NCI-H2029 treated with DMSO at 0.1 percent for 48 hours (cell line): ENCODE data around the gene PTPRN2.
"Not testable (repeated sequence)": the region's sequence is repeated elsewhere in the genome, so short reads cannot be mapped to it uniquely, and the experiment has no call there.

Experiments used
- DNase-seq: peaks from one replicate; lab custom pipeline; 2025; lab: John Stamatoyannopoulos, UW

The PTPRN2 gene

DNA sequence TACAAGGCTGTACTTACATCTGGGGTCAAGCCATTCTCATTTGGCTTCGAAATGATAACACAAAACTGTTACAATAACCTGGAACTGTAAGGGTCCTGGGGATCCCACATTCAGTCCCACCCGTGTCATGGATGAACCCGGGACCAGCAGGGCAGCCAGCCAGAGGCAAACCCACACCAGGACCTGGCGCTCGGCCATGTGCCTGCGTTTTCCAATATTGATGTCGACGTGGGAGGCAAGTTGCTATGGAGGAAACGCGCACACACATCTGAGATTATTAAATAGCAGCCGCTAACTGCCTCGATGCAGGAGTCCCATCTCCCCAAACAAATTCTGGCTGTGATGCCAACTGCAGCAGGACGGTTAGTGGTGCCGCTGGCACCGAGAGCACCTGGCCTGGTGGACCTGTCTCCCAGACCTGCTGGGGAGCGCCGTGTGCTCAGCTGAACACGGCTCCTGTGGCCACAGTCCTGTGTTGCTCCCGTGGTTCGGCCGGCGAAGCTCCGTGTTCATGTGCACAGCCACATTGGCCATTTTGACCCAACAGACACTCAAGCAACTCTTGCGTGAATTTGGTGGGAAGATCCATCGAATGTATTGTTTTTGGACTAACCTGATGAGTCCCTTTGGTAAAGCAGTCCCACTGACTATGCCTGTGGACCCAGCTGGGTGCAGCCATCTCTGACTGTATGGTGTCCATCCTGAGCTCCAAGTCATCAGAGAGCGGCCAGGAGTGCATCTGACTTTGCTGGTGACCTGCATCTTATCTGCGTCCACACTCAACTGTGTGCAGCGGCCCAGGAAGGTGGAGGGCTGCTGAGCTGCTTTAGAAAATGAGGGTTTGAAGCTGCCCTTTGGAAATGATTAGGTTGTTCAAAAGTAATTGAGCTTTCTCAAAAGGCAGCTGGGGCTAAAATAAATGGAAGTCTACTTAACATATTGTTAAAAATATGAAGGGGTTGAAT lies 852.7 kb downstream of the PTPRN2 start:
- DNase-seq = no peak

DNA sequence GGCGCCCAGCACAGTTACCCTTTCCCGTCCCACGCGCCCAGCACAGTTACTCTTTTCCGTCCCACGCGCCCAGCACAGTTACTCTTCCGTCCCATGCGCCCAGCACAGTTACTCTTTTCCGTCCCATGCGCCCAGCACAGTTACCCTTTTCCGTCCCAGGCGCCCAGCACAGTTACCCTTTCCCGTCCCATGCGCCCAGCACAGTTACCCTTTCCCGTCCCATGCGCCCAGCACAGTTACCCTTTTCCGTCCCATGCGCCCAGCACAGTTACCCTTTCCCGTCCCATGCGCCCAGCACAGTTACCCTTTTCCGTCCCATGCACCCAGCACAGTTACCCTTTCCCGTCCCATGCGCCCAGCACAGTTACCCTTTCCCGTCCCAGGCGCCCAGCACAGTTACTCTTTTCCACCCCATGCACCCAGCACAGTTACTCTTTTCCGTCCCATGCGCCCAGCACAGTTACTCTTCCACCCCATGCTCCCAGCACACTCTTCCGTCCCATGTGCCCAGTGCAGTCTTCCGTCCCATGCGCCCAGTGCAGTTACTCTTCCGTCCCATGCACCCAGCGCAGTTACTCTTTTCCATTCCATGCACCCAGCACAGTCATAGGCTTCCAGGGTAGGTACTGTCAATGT lies 853.7 kb downstream of the PTPRN2 start:
- not testable (repeated sequence) for DNase-seq

GRCh38 chr7:157731126-157731525 lies 856.5 kb downstream of the PTPRN2 start:
- DNase-seq = no peak

- no peak for DNase-seq
These were observed 857.0 kb downstream of the PTPRN2 start for GRCh38 chr7:157730614-157731013.

- DNase-seq = no peak
These were observed 858.1 kb downstream of the PTPRN2 start for GRCh38 chr7:157729566-157729965.

GRCh38 chr7:157727964-157728615 lies 859.5 kb downstream of the PTPRN2 start:
- no peak for DNase-seq

GRCh38 chr7:157726764-157727163 lies 860.9 kb downstream of the PTPRN2 start:
- DNase-seq = no peak

DNA sequence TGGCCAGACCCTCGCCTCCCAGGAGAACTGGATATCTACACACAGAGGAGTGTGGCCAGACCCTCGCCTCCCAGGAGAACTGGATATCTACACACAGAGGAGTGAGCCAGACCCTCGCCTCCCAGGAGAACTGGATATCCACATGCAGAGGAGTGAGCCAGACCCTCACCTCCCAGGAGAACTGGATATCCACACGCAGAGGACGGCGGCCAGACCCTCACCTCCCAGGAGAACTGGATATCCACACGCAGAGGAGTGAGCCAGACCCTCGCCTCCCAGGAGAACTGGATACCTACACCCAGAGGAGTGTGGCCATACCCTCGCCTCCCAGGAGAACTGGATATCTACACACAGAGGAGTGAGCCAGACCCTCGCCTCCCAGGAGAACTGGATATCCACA lies 862.3 kb downstream of the PTPRN2 start:
- DNase-seq = not testable (repeated sequence)

DNA sequence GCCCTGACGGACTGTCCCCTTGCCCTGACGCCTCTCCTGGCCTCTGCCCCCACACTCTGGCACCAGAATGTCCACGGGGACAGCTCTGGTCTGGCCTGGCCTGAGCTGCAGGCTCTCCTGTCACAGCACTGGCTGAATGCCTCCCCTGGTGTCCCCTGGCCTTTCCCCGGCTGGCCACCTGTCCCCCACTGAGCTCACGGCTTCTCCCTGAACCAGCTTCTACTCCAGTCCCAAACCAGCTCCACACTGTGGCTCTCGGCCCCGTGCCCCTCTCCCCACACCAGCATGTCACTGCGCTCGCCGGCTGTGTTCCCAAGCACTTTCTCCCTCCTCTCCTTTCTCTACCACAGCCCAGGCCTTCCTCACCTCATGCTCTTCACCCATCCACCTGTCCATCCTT lies 864.4 kb downstream of the PTPRN2 start:
- no peak for DNase-seq

- no peak for DNase-seq
These were observed 865.2 kb downstream of the PTPRN2 start for GRCh38 chr7:157722137-157723060.

DNA sequence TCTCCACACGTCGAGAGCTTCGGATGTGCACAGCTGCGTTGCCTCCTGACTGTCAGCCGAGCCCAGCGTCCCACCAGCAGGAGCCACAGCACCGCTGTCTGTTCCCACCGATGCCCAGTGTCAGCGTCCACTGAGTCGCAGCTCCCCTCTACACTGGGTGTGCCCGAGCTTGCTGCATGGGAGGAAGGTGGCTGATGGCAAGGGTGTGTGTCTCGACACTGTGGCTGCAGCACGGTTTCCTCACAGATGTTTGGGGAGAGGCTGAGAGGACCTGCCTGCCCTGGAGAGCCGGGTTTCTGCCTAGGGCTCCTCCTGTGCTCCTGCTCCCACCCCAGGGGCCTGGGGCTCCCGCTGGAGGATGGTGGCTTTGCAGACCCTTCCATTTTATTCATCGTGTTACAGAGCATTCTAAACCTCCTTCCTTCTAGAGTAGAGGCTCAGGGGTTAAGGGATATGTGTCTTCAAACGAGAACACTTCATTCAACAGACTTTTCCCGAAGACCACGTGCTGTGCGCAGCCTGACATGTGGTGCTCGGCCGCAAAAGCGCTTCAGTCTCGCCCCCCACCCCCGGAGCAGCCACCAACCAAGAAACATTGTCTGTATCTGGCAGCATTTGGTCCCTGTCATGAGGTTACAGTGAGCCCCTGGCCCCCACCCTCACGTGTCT lies 866.0 kb downstream of the PTPRN2 start:
- DNase-seq = no peak

DNA sequence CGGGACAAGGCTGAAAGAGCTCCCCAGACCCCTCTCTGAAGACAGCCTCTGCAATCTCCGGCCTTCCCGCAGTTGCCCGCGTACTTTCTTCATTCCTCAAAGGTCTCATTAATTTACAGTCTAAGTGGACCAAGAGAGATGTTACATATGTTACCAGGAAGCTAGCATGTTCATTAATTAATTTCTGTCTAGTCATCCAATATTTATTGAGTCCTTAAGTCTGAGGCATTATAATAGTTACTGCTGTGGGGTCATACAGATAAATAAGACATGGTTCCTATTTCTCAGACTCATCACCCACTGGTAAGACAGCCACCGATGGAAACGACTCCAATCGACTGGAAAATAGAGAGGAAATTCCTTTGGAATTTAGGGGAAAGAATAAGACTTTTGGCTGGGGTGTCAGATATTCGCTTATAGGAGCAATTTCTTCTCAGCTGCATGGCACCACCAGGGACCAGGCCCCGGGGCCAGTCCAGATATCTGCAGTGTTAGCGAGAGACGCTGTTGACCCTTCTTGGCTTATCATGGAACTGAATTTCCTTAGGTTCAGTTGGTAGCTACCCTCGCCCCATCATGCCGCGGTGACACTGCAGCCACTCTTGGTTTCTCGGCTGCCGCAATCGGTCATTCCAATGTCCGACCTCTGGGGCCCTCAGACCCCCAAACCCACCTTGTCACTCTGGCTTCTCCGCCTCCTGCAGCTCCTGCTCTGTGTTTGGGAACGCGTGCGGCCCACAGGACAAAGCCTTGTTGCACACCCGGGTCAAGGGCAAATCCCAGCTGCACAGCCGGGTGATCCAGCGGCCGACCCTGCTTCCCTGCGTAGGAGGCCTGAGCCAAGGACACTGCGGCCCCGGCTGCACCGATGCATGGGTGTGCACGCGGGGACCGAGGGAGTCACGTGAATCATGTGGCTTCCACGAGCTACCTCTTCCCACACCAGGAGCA lies 867.6 kb downstream of the PTPRN2 start:
- no peak for DNase-seq

DNA sequence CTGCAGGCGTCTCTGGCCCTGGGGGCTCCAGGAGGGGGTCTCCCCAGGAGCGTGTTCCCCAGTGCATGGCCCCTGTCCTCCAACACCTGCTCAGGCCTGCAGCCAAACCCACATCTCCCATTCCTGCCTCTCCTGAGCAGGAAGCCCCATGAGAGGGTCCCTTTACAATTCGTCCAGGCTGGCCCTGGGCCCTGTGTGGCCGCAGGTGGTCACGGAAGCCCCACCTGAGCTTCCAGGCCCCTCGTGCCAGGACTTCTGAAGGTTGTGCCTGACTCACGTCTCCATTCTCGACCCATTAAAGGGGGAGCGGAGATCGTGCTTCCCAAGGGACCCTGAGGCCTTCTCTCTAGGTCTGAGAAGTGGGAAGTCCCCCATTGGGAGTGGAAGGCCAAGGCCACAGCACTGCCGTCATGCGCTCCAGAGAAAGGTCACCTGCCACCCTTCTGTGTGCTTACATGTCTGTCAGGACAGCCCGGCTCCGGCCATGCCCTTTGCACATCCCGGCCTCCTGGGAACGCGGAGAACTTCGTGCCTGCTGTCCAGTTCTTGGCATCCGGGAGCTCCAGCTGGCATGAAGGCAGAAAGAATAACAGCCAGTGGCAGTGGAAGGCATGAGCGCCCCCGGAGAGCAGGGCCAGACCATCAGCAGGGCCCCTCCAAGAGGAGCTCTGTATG lies 868.5 kb downstream of the PTPRN2 start:
- DNase-seq = no peak

DNA sequence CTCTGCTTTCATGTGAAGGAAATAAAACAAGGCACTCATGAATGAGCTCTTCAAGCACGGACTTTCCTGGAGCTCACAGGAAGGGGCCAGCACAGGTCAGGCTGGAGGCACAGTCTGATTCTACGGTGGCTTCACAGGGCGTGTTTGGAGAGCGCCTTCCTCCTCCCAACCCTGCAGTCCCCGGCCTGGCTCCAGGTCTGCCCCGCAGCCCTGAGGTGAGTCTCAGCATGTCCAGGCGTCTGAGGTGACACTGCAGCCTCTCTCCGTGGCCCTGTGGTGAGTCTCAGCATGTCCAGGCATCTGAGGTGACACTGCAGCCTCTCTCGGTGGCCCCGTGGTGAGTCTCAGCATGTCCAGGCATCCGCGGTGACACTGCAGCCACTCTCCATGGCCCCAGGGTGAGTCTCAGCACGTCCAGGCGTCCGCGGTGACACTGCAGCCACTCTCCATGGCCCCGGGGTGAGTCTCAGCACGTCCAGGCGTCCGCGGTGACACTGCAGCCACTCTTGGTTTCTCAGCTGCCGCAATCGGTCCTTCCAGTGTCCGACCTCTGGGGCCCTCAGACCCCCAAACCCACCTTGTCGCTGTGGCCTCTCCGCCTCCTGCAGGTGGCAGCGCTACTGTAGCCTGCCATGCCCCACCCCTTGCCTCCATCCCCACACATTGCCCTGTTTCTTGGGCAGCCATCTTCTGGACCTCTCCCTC lies 869.2 kb downstream of the PTPRN2 start:
- no peak for DNase-seq

DNA sequence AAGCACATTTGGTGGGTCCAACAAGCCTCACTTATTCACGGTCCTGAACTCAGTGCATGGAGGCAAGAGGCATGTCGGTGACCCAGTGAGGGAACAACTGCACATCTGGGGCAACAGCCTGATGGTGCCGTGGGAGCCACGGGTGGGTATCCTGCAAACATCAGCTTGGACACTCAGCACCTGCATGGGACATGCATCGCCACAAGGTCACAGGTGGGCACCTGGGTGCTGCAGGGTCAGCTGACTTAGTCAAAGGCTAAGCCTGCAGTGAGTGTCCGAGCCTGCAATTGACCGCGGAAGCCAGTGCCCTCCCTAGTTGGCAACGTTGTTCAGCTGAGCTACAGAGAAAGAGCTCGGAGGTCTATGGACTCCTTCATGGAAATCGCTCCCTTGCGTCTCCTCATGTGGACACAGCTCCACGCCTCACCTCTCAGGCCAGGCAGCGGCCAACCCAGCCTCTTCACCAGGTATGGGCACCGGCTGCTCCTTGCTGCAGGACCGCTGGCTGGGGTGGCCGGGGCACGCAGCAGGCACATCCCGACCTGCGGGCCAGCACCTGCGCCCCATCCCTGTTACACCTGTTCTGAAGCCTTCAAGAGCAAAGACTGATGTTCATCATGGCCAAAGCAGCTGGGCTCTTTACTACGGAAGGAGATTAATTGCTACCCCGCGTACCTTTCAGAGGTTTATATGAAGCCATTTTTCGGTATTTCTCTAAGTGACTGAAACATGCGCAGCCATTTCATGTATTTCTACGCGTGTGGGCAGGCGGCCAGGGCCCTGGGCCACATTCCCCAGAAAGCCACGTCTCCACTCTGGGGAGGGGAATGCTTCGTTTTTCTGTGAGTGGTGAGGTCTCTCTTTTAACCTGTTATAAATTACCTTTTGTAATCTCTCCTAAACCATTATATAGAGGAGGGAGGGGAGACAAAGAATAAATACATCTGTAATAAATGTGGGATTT lies 870.1 kb downstream of the PTPRN2 start:
- no peak for DNase-seq

DNA sequence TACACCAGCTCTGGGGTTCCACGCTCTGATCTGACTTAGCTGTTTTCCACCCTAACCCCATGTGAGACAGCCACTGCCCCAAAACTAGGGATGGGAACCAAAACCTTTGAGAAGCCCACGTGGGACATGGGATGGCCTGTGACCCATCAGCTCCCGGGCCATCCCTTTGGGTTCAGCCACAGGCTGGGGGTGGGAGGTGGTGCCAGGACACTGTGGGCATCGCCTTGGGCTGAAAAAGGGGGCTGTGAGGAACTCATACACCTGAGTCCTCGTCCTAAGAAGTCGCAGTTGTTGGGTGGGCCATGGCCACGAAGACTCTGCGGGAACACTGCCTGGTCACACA lies 871.7 kb downstream of the PTPRN2 start:
- DNase-seq = no peak

- no peak for DNase-seq
These were observed 872.3 kb downstream of the PTPRN2 start for GRCh38 chr7:157715071-157715937.
